Hematopoietic multipotent progenitor cell treated with erythropoietin and hydrocortisone succinate and interleukin-3 and kit ligand, for 15 days (in vitro differentiated cells): ENCODE results near the gene INTS1.

Experiments used
- DNase-seq: peaks from one replicate; pipeline ENCODE4 v3.0.0-alpha.2; 2015; ENCODE audit warnings: low spot score

Gene INTS1

DNA sequence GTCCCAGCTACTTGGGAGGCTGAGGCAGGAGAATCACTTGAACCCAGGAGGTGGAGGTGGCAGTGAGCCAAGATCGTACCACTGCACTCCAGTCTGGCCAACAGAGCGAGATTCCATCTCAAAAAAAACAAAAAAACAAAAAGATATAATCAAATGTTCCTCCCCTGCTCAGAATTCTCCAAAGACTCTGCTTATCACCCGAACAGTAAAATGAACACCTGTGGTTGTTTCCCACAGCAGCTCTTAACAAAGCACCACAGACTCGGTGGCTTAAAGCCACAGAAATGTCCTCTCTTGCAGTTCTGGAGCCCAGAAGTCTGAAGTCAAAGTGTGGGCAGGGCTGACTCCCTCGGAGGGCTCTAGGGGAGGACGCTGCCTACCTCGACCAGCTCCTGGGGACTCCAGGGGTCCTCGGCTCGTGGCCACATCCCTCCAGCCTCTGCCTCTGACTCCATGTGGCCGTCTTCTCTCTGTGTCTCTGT is 4.1 kb upstream of the INTS1 start:
- no peak for DNase-seq

GRCh38 chr7:1505731-1506550 is 1.8 kb upstream of the INTS1 start:
- no peak for DNase-seq

DNA sequence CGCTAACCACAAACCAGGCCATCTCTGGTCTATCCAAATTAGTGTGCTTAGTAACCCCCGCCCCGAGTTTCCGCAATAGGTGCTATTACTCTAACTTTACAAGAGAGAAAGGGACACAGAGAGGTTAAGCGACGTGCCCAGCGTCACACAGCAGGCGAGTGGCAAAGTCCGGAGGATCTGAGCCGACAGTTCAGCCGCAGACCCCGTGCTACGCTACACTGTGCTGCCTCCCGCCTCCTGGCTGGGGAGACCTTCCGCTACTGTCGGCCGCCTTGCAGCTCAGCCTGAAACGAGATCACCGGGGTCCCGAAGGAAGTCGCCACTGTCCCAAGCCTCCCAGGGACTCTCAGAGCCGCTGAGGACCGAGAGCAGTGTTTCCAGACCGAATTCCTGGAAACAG is 799 bp downstream of the INTS1 start:
- no peak for DNase-seq

- DNase-seq, result no peak
Measured at GRCh38 chr7:1502845-1503244, 1.3 kb downstream of the INTS1 start.

- no peak for DNase-seq
Measured at GRCh38 chr7:1501487-1502270, 2.5 kb downstream of the INTS1 start.

- DNase-seq, result no peak
Measured at GRCh38 chr7:1500064-1500807, 4.0 kb downstream of the INTS1 start.

GRCh38 chr7:1499367-1500029 is 4.7 kb downstream of the INTS1 start:
- DNase-seq, result no peak

DNA sequence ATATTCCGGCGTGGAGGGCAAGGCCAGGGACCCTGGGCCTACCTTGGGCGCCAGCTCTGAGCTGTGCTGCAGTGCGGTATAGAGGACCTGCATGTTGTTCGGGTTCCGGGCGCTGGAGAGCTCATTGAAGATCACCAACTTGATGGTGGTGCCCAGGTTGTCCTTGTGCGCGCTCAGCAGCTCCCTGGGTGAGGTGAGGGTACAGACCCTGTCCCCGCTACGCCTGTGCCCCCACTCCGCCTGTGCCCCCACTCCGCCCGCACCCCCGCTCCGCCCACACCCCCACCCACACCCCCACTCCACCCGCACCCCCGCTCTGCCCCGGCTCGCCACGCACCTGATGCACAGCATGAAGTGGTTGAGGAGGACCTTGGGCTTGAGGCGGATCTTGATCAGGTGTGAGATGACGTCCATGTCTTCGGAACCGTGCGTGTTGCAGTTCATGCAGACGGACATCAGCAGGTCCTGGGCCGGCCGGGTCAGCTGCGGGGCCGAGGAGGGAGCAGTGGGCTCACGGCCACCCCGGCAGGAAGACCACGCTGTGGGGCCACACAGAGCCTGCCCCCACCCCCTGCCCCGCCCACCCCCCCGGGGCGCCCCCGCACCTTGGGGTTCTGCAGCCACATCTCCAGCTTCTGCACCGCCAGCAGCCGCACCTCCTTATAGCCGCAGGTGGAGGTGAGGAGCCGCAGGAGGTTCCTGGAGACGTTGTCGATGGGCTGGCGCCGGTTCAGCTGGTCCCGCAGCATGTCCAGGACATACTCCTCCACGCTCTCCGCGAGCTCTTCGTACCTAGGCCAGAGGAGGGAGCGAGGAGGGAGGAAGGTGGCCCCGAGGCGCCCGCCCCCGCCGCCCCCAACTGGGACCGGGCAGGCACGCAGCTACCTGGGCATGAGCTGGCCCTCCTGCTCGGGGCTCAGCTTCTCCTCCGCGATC is 5.6 kb downstream of the INTS1 start:
- no peak for DNase-seq

DNA sequence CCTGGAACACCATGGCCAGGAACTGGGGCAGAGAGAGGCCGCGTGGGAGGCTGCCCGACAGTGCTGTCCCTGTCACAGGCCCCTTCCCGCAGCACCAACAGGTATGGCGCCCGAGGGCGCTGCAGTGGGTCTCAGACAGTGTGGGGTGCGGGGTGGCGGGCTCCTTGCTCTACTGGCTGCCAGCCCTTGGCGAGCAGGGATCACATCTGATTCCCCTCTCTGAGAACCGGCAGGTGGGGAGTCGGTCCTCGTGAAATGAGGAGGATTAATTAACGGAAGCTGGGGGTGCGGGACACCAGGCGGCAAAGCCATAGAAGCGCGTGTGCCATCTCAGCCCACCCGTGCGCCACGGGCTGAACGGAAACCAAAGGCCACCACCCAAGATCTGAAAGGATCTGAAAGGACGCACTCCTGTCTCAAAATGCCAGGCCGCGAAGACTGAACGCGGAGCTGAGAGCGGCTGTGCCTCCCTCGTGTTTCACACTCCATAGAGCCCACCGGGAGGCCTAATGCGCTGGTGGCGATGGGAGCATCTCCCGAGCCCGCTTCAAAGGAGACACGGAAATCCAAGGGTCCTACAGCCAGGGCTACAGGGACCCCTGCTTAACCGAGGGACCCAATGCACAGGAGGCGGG is 6.8 kb downstream of the INTS1 start:
- DNase-seq, result no peak

GRCh38 chr7:1496531-1497292 is 7.5 kb downstream of the INTS1 start:
- no peak for DNase-seq

DNA sequence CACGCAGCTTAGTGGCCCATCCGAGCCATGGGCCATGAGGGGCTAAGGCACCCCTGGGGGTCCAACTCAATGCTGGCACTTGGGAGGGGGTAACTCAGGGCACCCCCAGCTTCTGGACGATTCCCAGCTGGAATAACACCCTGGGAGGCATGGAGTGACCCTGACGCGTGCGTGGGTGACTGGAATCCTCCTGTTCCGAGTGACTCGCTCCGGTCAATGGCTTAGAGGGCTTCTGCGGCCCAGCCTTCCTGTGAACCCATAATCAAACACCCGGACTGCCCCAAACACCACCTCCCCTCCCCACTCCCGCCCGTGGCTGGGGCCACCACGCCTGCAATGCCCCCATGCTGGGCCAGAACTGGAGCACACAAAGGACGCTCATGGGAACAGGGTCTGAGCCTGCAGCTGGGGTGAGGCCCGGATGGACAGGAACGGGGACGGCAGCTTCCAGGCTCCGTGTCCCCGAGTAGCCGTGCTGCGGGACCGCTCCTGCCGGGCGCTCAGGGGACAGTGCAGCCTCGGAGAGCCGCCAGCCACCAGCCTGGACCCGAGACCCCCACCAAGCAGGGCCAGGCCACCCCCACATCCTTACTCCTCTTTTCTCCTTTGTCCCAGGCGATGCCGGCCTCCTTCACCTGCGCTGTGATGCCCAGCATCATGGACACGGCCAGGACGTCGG is 8.5 kb downstream of the INTS1 start:
- no peak for DNase-seq

GRCh38 chr7:1494866-1495563 is 9.2 kb downstream of the INTS1 start:
- no peak for DNase-seq

DNA sequence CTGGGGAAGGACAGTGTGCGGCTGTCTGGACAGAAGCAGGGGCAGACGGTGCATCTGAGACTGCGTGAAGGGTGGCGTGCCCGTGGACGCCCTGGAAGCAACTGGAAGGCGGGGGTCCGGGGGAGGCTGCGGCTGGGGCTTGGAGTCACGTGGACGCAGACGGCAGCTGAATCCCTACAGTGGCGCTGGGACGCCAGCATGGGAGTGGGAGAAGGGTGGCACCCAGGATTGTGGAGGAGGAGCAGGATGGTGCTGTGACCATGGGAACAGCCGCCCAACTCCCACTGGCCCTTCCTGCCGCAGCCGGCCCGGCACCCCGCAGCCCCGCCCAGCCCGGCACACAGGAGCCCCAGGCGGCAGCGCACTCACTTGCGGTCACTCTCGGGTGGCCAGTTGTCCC is 9.7 kb downstream of the INTS1 start:
- DNase-seq, result no peak

DNA sequence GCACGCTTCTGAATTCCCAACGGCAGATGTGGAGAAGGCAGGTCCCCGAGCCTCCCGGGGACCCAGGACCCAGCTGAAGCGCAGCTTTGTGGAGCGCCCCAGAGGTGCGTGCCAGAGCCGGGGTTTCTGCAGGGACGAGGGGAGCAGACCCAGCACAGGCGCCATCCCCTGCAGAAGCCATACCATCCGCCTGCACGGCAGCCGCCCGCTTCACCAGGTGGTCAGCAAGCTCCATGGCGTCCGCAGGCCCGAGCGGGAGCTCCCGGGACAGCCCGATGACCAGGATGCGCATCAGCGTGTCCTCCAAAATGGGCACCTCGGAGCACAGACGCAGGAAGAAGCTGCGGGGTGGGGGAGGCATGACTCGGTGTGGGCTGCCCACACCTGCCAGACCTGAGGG is 10.6 kb downstream of the INTS1 start:
- DNase-seq, result no peak

DNA sequence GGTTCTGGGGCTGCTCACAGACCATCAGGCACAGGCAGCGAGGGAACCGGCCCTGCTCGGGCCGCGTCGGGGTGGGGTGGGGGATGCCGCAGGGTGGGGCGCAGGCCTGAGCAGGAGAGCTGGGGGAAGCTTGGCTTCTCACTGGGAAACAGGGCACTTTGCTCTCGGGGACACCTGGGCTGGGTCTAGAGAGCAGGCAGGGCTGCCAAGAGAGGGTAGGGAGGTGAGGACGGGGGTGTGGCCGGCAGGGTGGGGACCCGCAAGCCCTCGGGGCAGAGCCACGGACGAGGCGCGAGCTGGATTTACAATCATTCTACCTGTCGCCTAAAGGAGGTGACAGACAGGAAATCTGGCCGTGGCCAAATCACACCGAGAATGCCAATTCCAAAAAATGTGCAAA is 11.1 kb downstream of the INTS1 start:
- no peak for DNase-seq

DNA sequence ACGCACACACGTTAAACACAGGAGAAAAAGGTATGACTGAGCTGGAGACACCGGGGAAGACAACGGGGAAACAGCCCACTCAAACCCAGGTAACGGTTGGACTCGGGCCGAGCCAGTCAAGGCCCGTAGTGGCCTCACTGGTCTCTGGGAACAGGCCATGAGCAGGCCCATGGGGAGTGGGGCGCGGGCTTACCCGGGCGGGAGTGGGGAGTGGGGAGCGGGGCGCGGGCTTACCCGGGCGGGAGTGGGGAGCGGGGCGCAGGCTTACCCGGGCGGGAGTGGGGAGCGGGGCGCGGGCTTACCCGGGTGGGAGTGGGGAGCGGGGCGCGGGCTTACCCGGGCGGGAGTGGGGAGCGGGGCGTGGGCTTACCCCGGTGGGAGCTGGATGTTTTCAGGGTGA is 11.5 kb downstream of the INTS1 start:
- DNase-seq, result no peak

- DNase-seq, result no peak
Measured at GRCh38 chr7:1492221-1492620, 12.0 kb downstream of the INTS1 start.

GRCh38 chr7:1490837-1491236 is 13.4 kb downstream of the INTS1 start:
- DNase-seq, result no peak
